SK-N-MC (cell line): ENCODE results near the gene CBLIF.

Experiments
- EZH2 ChIP-seq: fragments of 200-600 bp; sonication (generic); IDR thresholded peaks from one replicate; pipeline ENCODE4 v1.6.1; 2017; ENCODE audit warnings: antibody characterized with exemption
- FOXP2 ChIP-seq: optimal IDR thresholded peaks from 2 replicates; pipeline ENCODE3; 2011; ENCODE audit warnings: mild to moderate bottlenecking, moderate library complexity; ENCODE audit not compliant: insufficient read depth; ENCODE audit errors: extremely low read length, control extremely low read depth
- POLR2AphosphoS5 ChIP-seq: IDR thresholded peaks from 2 replicates; pipeline ENCODE4 v1.6.1; 2012; ENCODE audit warnings: mild to moderate bottlenecking, low read depth, low read length, borderline replicate concordance

GRCh38 chr11:59802639-59803176 lies 42.6 kb downstream of the CBLIF start:
- TF ChIP-seq EZH2 (no peak), POLR2AphosphoS5 (no peak), FOXP2 (no peak)
